GM18519 (cell line): ENCODE data around the gene FAR2.
A peak's percentile ranks its signal among the peaks of the same experiment; 100 is the strongest.
"Not testable (repeated sequence)": the region's sequence is repeated elsewhere in the genome, so short reads cannot be mapped to it uniquely, and the experiment has no call there.

Experiments used
- ATAC-seq: cut with Tn5 transposase; IDR thresholded peaks from one replicate; pipeline ENCODE4 v1.9.1; 2021; ENCODE audit warnings: mild to moderate bottlenecking, moderate library complexity; ENCODE audit not compliant: unreplicated experiment, low FRiP score

FAR2 gene

DNA sequence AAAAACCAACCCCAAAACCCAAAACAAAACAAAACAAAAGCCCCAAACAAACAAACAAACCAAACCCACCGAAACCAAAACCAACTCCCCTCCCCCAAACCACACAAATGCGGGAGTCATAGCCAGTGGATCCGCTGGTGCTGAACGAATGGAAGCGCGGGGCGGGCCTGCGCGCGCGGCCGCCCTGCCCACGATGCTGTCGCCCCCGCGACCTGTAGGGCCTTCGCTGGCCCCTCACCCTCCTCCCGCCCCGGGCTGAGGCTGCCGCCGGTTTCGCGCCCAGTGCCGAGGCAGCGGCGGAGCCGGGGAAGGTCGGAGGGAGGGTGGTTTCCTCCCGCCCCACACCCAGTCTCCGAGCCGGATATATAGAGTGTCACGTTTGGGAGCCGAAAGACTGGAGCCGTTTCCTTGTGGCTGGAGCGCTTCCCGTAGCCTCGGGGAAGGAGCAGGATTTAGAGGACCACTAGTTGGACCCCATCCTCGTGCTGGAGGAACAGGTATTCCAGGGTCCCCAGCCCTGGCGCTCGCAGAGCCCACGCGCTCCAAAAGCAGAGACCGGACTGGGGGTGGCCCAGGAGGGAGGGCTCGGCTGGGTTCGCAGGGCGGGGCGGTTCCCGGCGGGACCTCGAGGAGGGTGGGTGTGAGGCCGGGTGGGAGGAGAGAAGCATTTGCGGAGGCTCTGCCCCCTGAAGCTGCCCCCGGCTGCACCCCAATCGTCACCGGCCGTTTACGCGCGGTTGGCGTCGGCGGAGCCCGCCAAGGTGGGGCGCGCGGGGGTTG is at the start of gene FAR2:
TSS of gene FAR2 (plus strand) at position 368 of the 780 bp plus-strand sequence. CDS start 121,172 bp downstream, outside the sequence.
- ATAC-seq = no peak

DNA sequence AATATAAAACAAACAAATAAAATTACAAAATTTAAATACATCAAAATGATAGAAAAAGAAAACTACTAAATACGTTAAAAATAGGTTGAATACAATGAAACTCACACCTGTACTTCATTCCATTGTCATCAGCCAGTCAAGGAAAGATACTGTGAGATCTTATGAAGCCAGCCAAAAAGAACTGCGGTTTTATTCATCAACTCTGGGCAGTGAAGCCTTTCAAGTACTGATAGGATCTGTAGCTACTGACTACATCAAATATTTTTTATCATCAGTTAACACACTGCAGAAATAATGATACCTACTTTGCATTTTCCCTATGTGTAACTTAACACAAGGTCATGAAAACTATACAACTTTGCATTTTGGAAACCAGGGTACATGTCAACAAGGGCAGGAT is 46.3 kb upstream of the FAR2 start:
- ATAC-seq = no peak

DNA sequence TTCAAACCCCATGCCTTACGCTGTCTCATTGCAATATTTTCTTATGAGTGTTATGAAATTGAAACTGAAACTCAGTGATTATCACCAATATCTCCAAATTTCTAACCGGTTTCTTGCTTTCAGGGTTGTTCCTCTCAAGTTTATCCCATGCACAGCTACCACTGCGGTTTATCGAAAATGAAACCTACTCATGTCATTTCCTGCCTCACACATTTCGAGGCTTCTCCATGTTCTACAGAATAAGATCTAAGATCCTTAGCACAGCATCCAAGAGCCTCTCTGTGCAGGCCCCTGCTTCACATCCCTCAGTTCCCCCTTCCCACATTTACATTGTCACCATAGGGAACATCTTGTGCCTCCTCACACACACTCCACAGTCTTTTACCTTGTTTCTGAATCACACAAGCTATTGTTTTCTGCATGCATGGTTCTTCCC is 45.5 kb upstream of the FAR2 start:
- ATAC-seq = peak; percentile 97

DNA sequence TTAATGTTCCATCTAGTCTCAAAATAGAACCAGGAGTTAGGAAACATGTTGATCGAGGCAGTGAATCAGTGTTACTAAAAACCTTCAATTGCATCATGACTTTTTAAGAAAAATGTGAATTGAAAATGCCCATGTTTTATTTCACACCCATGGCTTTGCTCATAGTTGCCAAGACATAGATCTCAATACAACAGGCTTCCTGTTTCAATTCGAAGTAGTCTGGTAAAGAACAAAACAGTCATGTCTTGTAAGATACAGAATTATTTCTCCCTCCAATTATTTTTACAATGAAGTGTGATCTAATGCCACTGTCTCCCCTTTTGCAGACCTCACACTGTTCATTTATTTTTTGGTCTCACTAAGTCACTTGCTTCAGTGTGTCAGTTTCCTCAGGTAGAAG is 44.6 kb upstream of the FAR2 start:
- no peak for ATAC-seq

DNA sequence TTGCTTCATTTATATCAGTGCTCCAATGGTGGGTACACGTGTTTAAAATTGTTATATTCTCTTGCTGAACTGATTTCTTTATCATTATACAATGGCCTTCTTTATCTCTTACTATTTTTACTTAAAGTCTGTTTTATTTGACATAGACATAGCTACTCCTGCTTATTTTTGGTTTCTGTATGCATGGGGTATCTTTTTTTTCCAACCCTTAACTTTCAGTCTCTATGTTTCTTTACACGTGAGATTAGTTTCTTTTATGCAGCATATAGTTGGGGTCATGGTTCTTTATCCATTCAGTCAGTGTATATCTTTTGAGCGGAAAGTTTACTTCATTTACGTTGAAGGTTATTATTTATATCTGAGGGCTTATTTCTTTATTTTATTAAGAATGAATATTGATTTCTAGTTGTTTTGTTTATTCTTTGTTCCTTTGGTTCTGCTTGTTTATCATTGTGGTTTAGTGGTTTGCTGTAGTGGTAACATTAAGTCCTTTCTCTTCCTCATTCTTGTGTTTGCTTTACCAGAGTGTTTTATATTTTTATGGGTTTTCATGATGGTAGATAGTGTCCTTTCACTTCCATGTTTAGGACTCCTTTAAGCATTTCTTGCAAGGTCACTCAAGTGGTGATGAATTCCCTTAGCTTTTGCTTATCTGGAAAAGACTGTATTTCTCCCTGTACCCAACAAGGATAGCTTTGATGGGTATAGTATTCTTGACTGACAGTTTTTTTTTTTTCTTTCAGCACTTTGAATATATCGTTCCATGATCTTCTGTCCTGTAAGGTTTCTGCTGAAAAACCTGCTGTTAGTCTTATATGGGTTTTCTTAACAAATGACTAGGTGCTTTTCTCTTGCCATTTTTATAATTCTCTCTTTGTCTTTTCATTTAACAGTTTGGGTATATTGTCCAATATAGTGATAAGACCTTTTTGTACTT is 38.3 kb upstream of the FAR2 start:
- peak; percentile 71 for ATAC-seq

DNA sequence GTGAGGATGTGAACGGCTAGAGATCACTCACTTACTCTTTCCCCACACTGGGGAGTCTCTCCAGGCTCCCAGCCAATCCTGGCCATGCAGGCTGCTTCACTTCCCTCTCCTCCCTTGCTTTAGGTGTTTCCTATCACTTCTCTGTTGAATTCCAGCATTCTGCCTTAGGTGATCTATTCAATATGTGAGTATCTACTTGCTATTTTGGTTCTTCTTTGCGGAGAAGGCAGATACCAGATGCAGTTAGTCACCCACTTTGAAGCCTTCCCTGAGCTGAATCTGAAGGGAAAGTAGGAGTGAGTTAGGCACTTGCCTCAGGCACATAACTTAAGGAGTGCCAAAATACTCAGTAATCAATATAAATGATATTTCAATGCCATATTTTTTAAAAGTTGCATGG is 36.0 kb upstream of the FAR2 start:
- no peak for ATAC-seq

DNA sequence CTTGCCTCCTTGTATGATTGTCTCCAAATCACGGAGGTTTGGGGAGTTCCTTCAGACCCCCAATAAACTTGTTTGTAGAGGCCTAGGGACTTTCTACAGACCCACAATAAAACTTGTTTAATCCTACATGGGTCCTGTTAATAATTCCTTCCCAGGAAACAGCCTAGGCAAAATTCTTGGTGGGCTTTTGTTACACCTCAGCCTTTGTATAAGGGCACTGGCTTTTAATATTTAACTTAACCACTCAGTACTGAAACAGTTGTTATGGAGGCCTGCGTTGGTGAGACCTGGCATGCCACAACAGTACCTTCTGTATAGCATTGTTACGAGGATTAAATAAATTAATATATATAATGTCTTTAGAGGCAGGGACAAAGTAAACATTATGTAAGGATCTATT is 32.7 kb upstream of the FAR2 start:
- ATAC-seq = no peak

DNA sequence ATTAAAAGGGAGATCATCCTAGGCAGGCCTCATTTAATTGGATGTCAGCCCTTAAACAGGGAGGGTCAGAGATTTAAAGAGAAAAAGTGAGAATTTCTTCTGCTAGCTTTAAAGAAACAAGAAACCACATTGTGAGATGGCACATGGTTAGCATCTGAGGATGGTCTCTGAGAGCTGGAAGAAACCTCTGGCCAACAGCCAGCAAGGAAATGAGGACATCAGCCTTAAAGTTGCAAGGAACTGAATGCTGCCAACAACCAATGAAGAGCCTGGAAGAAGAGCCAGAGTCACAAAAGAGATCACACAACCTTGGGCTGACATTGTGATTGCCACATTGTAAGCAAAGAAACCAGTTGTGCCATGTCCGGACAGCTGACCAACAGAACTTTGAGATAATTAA is 17.5 kb upstream of the FAR2 start:
- ATAC-seq = no peak

DNA sequence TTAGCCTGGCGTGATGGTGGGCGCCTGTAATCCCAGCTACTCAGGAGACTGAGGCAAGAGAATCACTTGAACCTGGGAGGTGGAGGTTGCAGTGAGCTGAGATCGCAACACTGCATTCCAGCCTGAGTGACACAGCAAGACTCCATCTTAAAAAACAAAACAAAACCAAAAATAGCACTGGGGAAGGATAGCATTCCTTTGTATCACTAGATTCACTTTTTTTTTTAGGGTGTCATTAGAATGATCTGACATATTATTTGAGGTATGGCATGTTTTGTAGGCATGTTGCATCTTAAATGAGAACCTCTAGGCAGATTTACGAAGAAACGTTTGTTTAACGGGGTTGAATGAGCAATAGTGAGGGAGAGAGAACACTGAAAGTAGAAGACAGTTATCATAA is 16.8 kb upstream of the FAR2 start:
- no peak for ATAC-seq

DNA sequence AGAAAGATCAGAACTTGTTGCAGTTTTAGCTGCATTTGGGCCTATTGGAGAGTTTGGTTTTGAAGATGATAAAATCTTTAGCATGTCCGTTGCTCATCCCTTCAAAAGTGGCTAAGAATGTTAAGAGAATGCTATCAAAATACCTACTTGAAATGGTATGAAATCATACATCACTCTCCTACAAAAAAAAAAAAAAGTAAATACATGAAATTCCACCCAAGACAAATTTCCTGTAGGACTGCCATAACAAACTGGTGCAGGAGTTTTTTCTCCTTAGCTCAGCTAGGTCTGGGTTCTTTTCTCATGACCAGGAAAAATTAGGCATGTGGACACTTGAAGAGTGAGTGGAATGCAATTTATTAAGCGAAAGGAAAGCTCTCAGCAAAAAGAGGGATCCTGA is 15.9 kb upstream of the FAR2 start:
- ATAC-seq = no peak

DNA sequence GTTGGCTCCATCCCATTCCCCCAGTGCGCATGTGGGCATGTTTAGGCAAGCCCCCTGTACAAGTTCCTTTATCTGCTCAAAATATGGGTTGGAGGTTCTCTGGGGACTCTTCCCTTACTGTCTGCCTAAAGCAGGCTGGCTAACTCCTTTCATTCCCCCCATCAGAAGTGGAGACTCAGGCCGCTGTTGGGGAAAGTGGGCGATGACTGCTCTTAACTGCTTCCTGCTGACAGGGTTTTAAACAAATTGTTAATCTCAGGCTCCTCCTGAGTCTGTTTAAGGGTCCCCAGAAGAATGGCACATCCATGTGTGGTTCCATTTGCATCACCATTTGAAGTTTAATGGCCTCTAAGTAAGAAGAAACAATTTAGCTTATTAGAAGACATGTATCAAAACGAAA is 15.4 kb upstream of the FAR2 start:
- no peak for ATAC-seq

DNA sequence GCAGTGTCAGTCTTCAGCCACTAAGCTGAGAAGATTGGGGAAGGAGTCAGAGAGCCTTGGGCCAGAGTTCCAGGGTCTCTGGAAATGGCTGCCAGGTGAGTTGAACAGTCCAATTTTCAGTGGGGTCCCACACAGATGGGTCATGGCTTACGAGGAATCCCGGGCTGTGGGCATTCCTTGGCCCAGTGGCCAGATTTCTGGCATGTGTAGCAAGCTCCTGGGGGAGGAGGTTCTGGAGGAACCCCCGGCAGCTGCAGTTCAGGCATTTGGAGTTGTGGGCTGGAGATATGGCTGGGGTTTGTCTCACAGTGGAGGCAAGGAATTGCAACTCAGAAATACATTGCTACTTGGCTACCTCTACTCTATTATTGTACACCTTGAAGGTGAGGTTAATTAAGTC is 10.8 kb upstream of the FAR2 start:
- not testable (repeated sequence) for ATAC-seq

DNA sequence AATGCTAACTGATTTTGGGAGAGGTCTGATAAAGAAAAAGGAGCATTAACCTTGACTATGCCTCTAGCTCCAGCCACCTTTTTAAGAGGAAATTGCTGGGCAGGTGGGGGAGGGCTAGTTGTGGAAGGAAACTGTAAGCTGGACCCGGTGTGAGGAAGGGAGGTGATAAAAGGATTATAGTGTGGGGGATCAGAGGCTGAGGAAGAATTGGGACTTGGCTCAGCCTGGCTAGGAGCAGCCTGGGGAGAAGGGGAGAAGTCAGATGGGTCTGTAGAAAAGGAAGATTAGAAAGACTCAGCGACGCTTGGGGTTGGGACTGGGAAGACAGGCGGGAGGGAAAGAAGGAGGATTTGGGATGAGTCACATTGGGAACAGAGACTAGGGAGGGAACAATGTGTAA is 10.2 kb upstream of the FAR2 start:
- not testable (repeated sequence) for ATAC-seq

DNA sequence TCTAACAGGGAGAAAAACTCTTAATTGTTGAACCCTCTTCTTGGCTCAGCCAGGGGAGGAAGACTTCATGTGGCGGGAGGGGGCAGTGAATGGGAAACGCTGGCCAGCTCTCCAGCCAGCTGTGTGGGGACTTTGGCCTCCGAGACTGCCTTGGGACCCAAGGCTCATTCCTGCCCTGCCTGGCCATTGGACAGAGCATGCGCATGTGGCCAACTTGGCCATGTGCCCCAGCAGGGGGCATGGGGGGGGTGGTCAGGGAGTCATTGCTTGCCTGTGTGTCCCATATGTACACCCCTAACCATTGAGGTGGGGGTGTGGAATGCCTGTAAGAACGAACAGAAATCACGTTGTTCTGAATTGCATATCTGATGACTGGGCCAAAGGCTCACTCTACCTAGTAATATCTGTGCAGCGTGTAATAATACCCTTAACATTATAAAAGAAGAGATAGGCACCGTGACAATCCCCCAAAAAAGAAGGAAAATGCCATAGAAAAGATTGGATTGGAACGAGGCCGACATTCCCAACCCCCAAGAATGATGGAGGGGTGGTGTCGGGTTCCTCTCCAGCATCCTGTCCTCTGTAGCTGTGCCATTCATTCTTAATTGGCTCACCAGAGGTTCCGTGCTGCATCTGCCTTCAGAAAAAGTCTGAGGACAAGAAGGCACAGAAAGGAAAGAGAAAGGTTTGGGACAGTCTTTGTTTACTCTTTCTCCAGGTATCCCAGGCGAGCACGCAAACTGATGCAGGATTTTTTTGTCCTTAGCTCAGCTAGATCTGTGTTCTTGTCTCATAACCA is 3.5 kb upstream of the FAR2 start:
- no peak for ATAC-seq

DNA sequence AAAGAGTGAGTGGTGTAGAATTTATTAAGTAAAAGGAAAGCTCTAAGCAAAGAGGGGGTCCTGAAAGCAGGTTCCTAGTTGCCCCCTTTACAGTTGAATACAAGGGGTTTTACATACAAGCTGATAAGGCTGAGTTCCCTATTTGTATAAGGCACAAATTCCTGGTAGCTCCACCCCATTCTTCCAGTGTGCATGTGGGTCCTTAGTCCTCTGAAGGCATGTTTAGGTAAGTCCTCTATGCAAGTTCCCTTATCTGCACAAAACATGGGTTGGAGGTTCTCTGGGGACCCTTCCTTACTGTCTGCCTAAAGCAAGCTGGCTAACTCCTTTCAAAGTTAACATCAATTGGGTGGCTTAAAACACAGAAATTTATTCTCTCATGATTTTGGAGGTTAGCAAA is 2.9 kb upstream of the FAR2 start:
- ATAC-seq = no peak

DNA sequence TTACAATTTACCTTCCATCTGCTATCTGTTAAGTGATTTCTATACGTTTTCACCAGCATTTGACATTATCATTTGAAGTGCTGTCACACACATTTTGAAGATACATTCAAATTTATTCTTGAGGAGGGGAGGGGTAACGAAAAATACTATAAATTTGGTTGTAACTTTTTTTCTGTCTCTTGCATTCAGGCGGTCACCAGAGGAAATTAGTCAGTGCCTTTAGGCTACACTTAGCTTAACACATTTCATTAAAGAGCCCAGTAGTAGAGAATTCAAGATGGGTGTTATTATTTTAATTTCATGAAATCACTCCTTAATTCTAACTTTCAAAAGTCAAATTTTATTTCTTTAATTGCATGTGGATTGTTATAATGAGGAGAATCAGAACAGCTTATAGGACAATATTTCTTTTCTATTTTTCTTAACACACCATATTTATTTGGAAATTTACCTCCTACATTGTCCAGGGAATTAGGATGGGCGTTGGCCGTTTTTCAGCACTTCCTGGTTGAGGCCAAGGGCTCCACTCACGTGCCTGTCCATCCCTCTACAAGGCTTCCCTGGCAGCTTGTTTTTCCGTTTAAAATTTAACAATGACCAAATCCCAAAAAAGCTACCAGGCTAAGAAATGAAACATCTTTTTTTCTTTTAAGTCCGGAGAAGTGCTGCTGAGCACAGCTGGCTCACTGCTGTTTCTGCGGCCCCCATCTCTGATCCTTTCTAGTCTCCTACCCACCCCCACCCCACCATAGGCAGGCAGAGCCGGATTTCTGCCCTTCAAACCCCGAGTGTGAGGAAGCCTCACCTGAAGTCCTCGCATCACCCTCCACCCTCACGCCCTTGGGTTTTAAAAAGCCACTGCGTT is 1.1 kb upstream of the FAR2 start:
- no peak for ATAC-seq

DNA sequence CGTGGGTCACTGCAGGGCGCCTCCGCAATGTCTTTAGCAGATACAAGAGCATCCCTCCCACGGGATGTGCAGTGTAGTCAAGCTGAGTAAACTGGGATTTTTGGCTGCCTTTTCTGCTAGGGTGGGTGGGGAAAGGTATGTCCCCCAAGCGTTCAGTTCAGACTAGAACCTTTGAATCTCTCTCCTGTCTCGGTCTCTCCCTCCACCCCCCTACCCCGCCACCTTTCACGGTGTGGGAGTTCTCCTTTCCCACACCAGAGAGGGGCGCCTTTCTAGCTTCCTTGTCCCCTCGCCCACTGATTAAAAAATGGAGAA is 525 bp upstream of the FAR2 start:
- no peak for ATAC-seq

DNA sequence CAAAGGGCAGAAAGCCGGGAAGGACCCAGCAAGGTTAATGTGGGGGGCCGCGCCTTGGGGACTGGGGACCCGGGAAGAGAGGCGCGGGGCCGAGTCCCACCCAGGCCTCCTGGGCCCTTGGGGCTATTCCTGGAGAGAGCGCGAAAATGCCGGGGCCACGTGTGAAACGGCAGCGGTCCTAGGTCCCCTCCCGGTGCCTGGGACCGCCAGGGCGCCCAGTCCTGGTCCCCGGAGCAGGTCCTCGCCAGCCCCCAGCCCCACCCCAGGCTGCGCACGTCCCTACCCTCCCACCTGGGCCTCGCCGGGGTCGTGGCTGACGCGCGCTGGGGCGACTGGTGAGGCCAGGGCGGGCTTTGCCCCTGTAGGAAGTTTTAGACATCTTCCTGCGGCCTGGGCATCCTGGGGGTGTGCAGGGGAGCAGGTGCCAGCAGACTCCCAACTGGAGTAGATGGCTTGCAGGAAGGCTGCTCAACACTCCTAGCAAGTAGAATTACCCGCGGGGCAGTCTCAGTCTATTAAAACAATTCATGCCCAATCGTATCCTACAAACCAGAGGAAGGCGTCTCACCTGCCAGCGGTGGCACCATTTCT is 708 bp downstream of the FAR2 start:
- no peak for ATAC-seq

DNA sequence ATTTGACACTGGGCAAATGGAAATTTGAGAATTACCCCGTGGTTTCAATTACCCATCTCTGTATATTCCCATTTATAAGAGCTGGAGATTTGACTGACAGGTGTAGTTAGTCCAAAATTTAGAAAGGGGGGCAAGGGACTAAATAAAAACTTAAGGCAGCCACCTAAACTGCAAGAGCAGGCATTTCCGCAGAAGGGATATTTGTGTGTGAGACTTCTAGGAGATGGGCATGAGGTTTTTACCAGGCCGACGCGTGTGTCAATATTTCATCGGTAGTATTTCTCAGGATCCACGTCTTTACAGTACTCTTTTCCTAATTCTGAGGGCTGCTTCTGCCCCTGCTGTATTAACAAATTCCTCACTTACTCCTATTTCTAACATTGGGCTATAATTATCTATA is 1.4 kb downstream of the FAR2 start:
- no peak for ATAC-seq
